Endothelial cell of umbilical vein (primary cell): ENCODE measurements around the gene OR8G5. TPM values are rescaled to one million over a fixed set of nuclear protein-coding genes. Genes with fewer than 3 reads are reported as not detected.

ENCODE experiments used
- BruUV-seq: library from RNA; stranded (reverse); fragments of 400-500 nt; replicated peaks from 2 replicates; lab custom pipeline; 2021; lab: Mats Ljungman, UMichigan
- CTCF ChIA-PET: fragments of 300-600, 350-600 bp; sonication (Branson Sonifier 250); formaldehyde crosslinking; loops from one replicate; lab custom pipeline; 2021; ENCODE audit warnings: antibody characterized with exemption, inconsistent platforms; lab: Charles Lee
- POLR2A ChIA-PET: fragments of 300-600, 350-600 bp; sonication (Branson Sonifier 250); formaldehyde crosslinking; loops from one replicate; lab custom pipeline; 2021; ENCODE audit warnings: antibody characterized with exemption, inconsistent platforms; lab: Charles Lee
- DNase-seq: peaks from one replicate; pipeline ENCODE4 v3.0.0-alpha.2; 2011; ENCODE audit warnings: low read depth, low spot score
- FAIRE-seq: peaks from 2 replicates; lab custom pipeline; 2011; peaks lifted over from hg19 to GRCh38; lab: Jason Lieb, UNC
- H2AFZ ChIP-seq: 2 replicates; pipeline ENCODE4 v1.6.0; 2012; ENCODE audit warnings: low read depth, low read length, control low read depth, inconsistent platforms
- H3K27ac ChIP-seq: 2 replicates; pipeline ENCODE4 v1.5.1; 2011; ENCODE audit warnings: low read depth, mild to moderate bottlenecking, control low read depth, low read length, moderate library complexity; ENCODE audit not compliant: insufficient read depth
- H3K27me3 ChIP-seq, 2 experiments: 2 replicates each; pipeline versions ENCODE4 v1.6.0 to v1.6.1; 2011; ENCODE audit warnings: low read length in 2 of 2, mixed read lengths in 1 of 2; ENCODE audit not compliant: control insufficient read depth in 2 of 2, insufficient read depth in 2 of 2
- H3K36me3 ChIP-seq, 2 experiments: 2 replicates in 1 of 2; 3 replicates in 1 of 2; pipeline ENCODE4 v1.5.1; 2011; ENCODE audit warnings: low read length in 2 of 2, mild to moderate bottlenecking in 1 of 2, moderate library complexity in 1 of 2; ENCODE audit not compliant: control insufficient read depth in 2 of 2, insufficient read depth in 2 of 2; ENCODE audit errors: extremely low read depth in 1 of 2
- H3K4me1 ChIP-seq: 3 replicates; pipeline ENCODE4 v1.5.1; 2011; ENCODE audit warnings: mild to moderate bottlenecking, low read length; ENCODE audit not compliant: control insufficient read depth, insufficient read depth; ENCODE audit errors: extremely low read depth
- H3K4me2 ChIP-seq: 2 replicates; pipeline ENCODE4 v1.6.1; 2011; ENCODE audit warnings: low read length, control low read depth, mixed read lengths; ENCODE audit not compliant: insufficient read depth
- H3K4me3 ChIP-seq, 3 experiments: fragments of 200-600 bp in 1 of 3; sonication (generic), shearing (Covaris generic) in 1 of 3; replicated peaks in 1 of 3; 2 replicates each; pipeline ENCODE4 v1.5.1; 2011 to 2016; ENCODE audit warnings: control low read depth in 3 of 3, low read length in 3 of 3, mild to moderate bottlenecking in 2 of 3, inconsistent platforms in 1 of 3, low read depth in 1 of 3, moderate library complexity in 1 of 3; ENCODE audit not compliant: insufficient read depth in 1 of 3
- H3K79me2 ChIP-seq: 2 replicates; pipeline ENCODE4 v1.6.0; 2012; ENCODE audit warnings: low read length, inconsistent platforms; ENCODE audit not compliant: control insufficient read depth, insufficient read depth
- H3K9ac ChIP-seq: replicated peaks from 2 replicates; pipeline ENCODE3; 2011; ENCODE audit warnings: low read length, control low read depth; ENCODE audit not compliant: insufficient read depth; ENCODE audit errors: extremely low read depth
- H3K9me1 ChIP-seq: replicated peaks from 3 replicates; pipeline ENCODE4 v1.6.0; 2011; ENCODE audit warnings: mild to moderate bottlenecking, low read length; ENCODE audit not compliant: control insufficient read depth, insufficient read depth; ENCODE audit errors: extremely low read depth
- H3K9me3 ChIP-seq: replicated peaks from 2 replicates; pipeline ENCODE4 v1.5.1; 2012; ENCODE audit warnings: low read length, inconsistent platforms; ENCODE audit not compliant: control insufficient read depth, insufficient read depth
- H4K20me1 ChIP-seq: replicated peaks from 2 replicates; pipeline ENCODE3; 2011; ENCODE audit warnings: mild to moderate bottlenecking, low read length; ENCODE audit not compliant: control insufficient read depth, insufficient read depth; ENCODE audit errors: extremely low read depth
- CTCF ChIP-seq, 2 donors: IDR thresholded peaks; 1 replicate in 1 of 2; 2 replicates in 1 of 2; pipeline ENCODE4 v1.5.1; 2011; ENCODE audit warnings: low read length in 2 of 2, mild to moderate bottlenecking in 2 of 2, moderate library complexity in 2 of 2, control low read depth in 1 of 2, inconsistent platforms in 1 of 2, low read depth in 1 of 2; ENCODE audit not compliant: insufficient read depth in 1 of 2; ENCODE audit errors: extremely low read depth in 1 of 2
- EZH2 ChIP-seq: IDR thresholded peaks from 2 replicates; pipeline ENCODE4 v1.6.1; 2012; ENCODE audit warnings: borderline replicate concordance, low read depth, mild to moderate bottlenecking, moderate library complexity, low read length, inconsistent platforms; ENCODE audit not compliant: severe bottlenecking
- FOS ChIP-seq: IDR thresholded peaks from 2 replicates; pipeline ENCODE4 v1.6.1; 2011; ENCODE audit warnings: mild to moderate bottlenecking, low read length, moderate library complexity, borderline replicate concordance; ENCODE audit not compliant: insufficient read depth
- GATA2 ChIP-seq: IDR thresholded peaks from 2 replicates; pipeline ENCODE4 v1.7.0; 2011; ENCODE audit warnings: low read depth, mild to moderate bottlenecking, moderate library complexity, mixed read lengths, low read length; ENCODE audit not compliant: insufficient read length, insufficient read depth
- JUN ChIP-seq: IDR thresholded peaks from 2 replicates; pipeline ENCODE4 v1.6.1; 2011; ENCODE audit warnings: borderline replicate concordance, low read depth; ENCODE audit not compliant: insufficient read length, insufficient read depth
- MAX ChIP-seq: IDR thresholded peaks from 2 replicates; pipeline ENCODE4 v1.6.1; 2011; ENCODE audit not compliant: insufficient read depth, insufficient read length
- MYC ChIP-seq: IDR thresholded peaks from one replicate; pipeline ENCODE4 v1.6.1; 2011; ENCODE audit warnings: mild to moderate bottlenecking, low read depth, low read length
- POLR2A ChIP-seq: IDR thresholded peaks from 2 replicates; pipeline ENCODE4 v1.6.1; 2012; ENCODE audit warnings: low read depth, mild to moderate bottlenecking, control low read depth, low read length
- POLR2AphosphoS5 ChIP-seq: IDR thresholded peaks from 2 replicates; pipeline ENCODE4 v1.6.1; 2012; ENCODE audit warnings: low read depth, mild to moderate bottlenecking, control low read depth, low read length, moderate library complexity; ENCODE audit not compliant: insufficient read depth
- dilution Hi-C: fragments of 300-500 bp; cut with MboI; formaldehyde crosslinking; loops from one replicate; pipeline ENCODE4 v1.15.0; 2019; ENCODE audit warnings: low sequenced_read_pairs; ENCODE audit not compliant: extremely low pct_ligation_motif_present
- intact Hi-C: fragments of 100-400 bp; cut with micrococcal nuclease; formaldehyde crosslinking; loops from one replicate; pipeline ENCODE4 v1.10.0; 2022
- polyA plus RNA-seq, 4 experiments: library from polyadenylated mRNA; depleted of rRNA in 3 of 4; stranded (reverse) in 3 of 4; unstranded in 1 of 4; fragments of >200 nt; gene quantifications; 2 replicates each; pipeline versions ENCODE4 v1.2.1 to v1.2.3, GENCODE V29; 2011 to 2012; ENCODE audit warnings: missing spikeins in 1 of 4
- total RNA-seq: library from RNA; stranded (reverse); gene quantifications from 2 replicates; pipeline ENCODE4 v1.2.3, GENCODE V29; 2021

The OR8G5 gene
- total and polyA plus RNA-seq, 2 donors (not counting 3 experiments of a cell fraction or from before 2014, with no cell fraction given) = not detected

- peaks cover 0 to 2% of the 10 kb centered on the region in 2 experiments for H3K27me3 ChIP-seq
- ChIA-PET CTCF (interaction anchor here (1.0 kb wide), 1 partner anchor 9 kb away, joined by 3 read pairs; no protein-coding TSS in a partner anchor), POLR2A (no interaction called here)
- no peak for TF ChIP-seq CTCF (IDR thresholded peaks at IDR 0.05; ENCODE audit: extremely low read depth in 1 of 2, insufficient read depth in 1 of 2, low read depth in 1 of 2, low read length in 2 of 2)
- TF ChIP-seq JUN = no peak
- no peak for TF ChIP-seq MYC
- no peak for TF ChIP-seq FOS
- no peak for TF ChIP-seq POLR2AphosphoS5
- no peak for TF ChIP-seq EZH2
- no peak for TF ChIP-seq POLR2A
- no peak for TF ChIP-seq MAX
- TF ChIP-seq GATA2 = no peak
- H3K79me2 ChIP-seq = no peaks in the 10 kb centered on the region
- H3K9me1 ChIP-seq = no peaks in the 10 kb centered on the region
- H3K9me3 ChIP-seq = no peaks in the 10 kb centered on the region
- dilution Hi-C loops (no loop called here), intact Hi-C loops (no loop called here)
- BruUV-seq = no TSS peak
- H3K27ac ChIP-seq = no peak overlapping the region
- FAIRE-seq = no peak
- no peak for DNase-seq
- H3K9ac ChIP-seq = no peak overlapping the region
- no peak overlapping the region for H3K4me3 ChIP-seq
- no peak overlapping the region for H3K4me2 ChIP-seq
- no peaks in the 10 kb centered on the region for H4K20me1 ChIP-seq
- H3K36me3 ChIP-seq = no peaks in the 10 kb centered on the region
- no peak overlapping the region for H2AFZ ChIP-seq
- H3K4me1 ChIP-seq = no peaks in the 10 kb centered on the region
Observed at GRCh38 chr11:124238512-124238911, 17.7 kb upstream of the OR8G5 start.
